H1 (cell line): Measurements from ENCODE around the gene SPPL3. TPM values are rescaled to one million over a fixed set of nuclear protein-coding genes. Genes with fewer than 3 reads are reported as not detected.

Source experiments
- CTCF ChIA-PET: fragments of 300-600 bp; sonication (Branson Sonifier 250); formaldehyde crosslinking; loops from one replicate; lab custom pipeline; 2021; ENCODE audit not compliant: partially characterized antibody; lab: Charles Lee
- POLR2A ChIA-PET: fragments of 300-600 bp; sonication (Branson Sonifier 250); formaldehyde crosslinking; loops from one replicate; lab custom pipeline; 2021; ENCODE audit warnings: inconsistent platforms; ENCODE audit not compliant: partially characterized antibody; lab: Charles Lee
- DNase-seq, 2 experiments: peaks; one replicate each; pipeline versions ENCODE4 v3.0.0 to v3.0.0-alpha.2; 2010 to 2022; ENCODE audit warnings: low spot score in 2 of 2, low read depth in 1 of 2, mixed read lengths in 1 of 2
- FAIRE-seq: peaks from 2 replicates; lab custom pipeline; 2011; peaks lifted over from hg19 to GRCh38; lab: Jason Lieb, UNC
- H2AFZ ChIP-seq: 2 replicates; pipeline ENCODE4 v1.8.1; 2012; ENCODE audit warnings: low read length, inconsistent platforms
- H2AK5ac ChIP-seq: 2 replicates; pipeline ENCODE4 v1.6.1; 2013; ENCODE audit warnings: low read depth, low read length
- H2BK120ac ChIP-seq: replicated peaks from 2 replicates; pipeline ENCODE3; 2013; ENCODE audit warnings: low read depth, low read length, inconsistent platforms
- H2BK12ac ChIP-seq: 2 replicates; pipeline ENCODE4 v1.6.1; 2013; ENCODE audit warnings: low read depth, low read length
- H2BK15ac ChIP-seq: 2 replicates; pipeline ENCODE4 v1.6.1; 2013; ENCODE audit warnings: low read length
- H2BK20ac ChIP-seq: 2 replicates; pipeline ENCODE4 v1.6.1; 2013; ENCODE audit warnings: low read length
- H2BK5ac ChIP-seq: 2 replicates; pipeline ENCODE4 v1.6.1; 2013; ENCODE audit warnings: low read depth, low read length
- H3K14ac ChIP-seq: 2 replicates; pipeline ENCODE4 v1.6.1; 2013; ENCODE audit warnings: inconsistent platforms; ENCODE audit not compliant: insufficient read length
- H3K18ac ChIP-seq: 2 replicates; pipeline ENCODE4 v1.6.1; 2013; ENCODE audit warnings: low read length; ENCODE audit errors: extremely low read depth
- H3K23ac ChIP-seq: 2 replicates; pipeline ENCODE4 v1.6.1; 2013; ENCODE audit warnings: inconsistent platforms; ENCODE audit not compliant: insufficient read length
- H3K23me2 ChIP-seq: 2 replicates; pipeline ENCODE4 v1.6.1; 2013; ENCODE audit warnings: low read depth, low read length
- H3K27ac ChIP-seq: 2 replicates; pipeline ENCODE4 v1.6.1; 2011; ENCODE audit warnings: low read depth, low read length, inconsistent platforms
- H3K27me3 ChIP-seq, 4 experiments: replicated peaks in 1 of 4; 1 replicate in 1 of 4; 2 replicates in 3 of 4; pipeline versions ENCODE4 v1.6.1 to v1.8.1; 2011 to 2013; ENCODE audit warnings: low read length in 3 of 4, mild to moderate bottlenecking in 3 of 4, inconsistent platforms in 2 of 4, mixed read lengths in 2 of 4, moderate library complexity in 1 of 4; ENCODE audit not compliant: control insufficient read depth in 3 of 4, insufficient read depth in 3 of 4; ENCODE audit errors: extremely low read depth in 1 of 4
- H3K36me3 ChIP-seq, 4 experiments: 2 replicates each; pipeline versions ENCODE4 v1.6.1 to v1.8.1; 2011 to 2013; ENCODE audit warnings: mild to moderate bottlenecking in 4 of 4, low read length in 3 of 4, moderate library complexity in 2 of 4, control low read depth in 1 of 4, inconsistent platforms in 1 of 4; ENCODE audit not compliant: insufficient read depth in 4 of 4, control insufficient read depth in 2 of 4
- H3K4ac ChIP-seq: replicated peaks from 2 replicates; pipeline ENCODE3; 2013; ENCODE audit warnings: low read length, low read depth, mixed read lengths, inconsistent platforms; ENCODE audit not compliant: insufficient read length
- H3K4me1 ChIP-seq, 4 experiments: replicated peaks in 1 of 4; 1 replicate in 1 of 4; 2 replicates in 3 of 4; pipeline versions ENCODE4 v1.6.1 to v1.8.1; 2011 to 2013; ENCODE audit warnings: low read length in 3 of 4, inconsistent platforms in 2 of 4, mixed read lengths in 1 of 4; ENCODE audit not compliant: insufficient read depth in 4 of 4, control insufficient read depth in 3 of 4
- H3K4me2 ChIP-seq, 2 experiments: 2 replicates each; pipeline versions ENCODE4 v1.6.1 to v1.8.1; 2011 to 2013; ENCODE audit warnings: low read depth in 2 of 2, low read length in 2 of 2, control low read depth in 1 of 2, inconsistent platforms in 1 of 2, mild to moderate bottlenecking in 1 of 2; ENCODE audit not compliant: insufficient read depth in 1 of 2
- H3K4me3 ChIP-seq, 4 experiments: fragments of 200-600, 300-600 bp in 1 of 4; sonication (generic), shearing (Covaris generic), sonication (Bioruptor Twin) in 1 of 4; 2 replicates each; pipeline versions ENCODE4 v1.5.1 to v1.8.1; 2011 to 2016; ENCODE audit warnings: low read length in 4 of 4, low read depth in 3 of 4, control low read depth in 2 of 4, inconsistent platforms in 2 of 4, mild to moderate bottlenecking in 2 of 4, mixed read lengths in 1 of 4, moderate library complexity in 1 of 4; ENCODE audit not compliant: insufficient read depth in 2 of 4; ENCODE audit errors: extremely low read depth in 1 of 4
- H3K56ac ChIP-seq: replicated peaks from 2 replicates; pipeline ENCODE3; 2013; ENCODE audit warnings: low read depth, mild to moderate bottlenecking, mixed read lengths, low read length, inconsistent platforms; ENCODE audit not compliant: insufficient read length
- H3K79me1 ChIP-seq: 2 replicates; pipeline ENCODE4 v1.6.1; 2013; ENCODE audit warnings: low read depth, low read length, control low read depth
- H3K79me2 ChIP-seq, 2 experiments: 2 replicates each; pipeline versions ENCODE4 v1.6.1 to v1.8.1; 2012 to 2013; ENCODE audit warnings: low read length in 2 of 2, mild to moderate bottlenecking in 2 of 2, inconsistent platforms in 1 of 2; ENCODE audit not compliant: insufficient read depth in 2 of 2, control insufficient read depth in 1 of 2
- H3K9ac ChIP-seq, 4 experiments: replicated peaks in 1 of 4; 1 replicate in 1 of 4; 2 replicates in 3 of 4; pipeline versions ENCODE4 v1.6.1 to v1.8.1; 2011 to 2013; ENCODE audit warnings: low read depth in 3 of 4, low read length in 3 of 4, control low read depth in 2 of 4, mild to moderate bottlenecking in 2 of 4, moderate library complexity in 2 of 4, inconsistent platforms in 1 of 4; ENCODE audit errors: extremely low read depth in 1 of 4
- H3K9me3 ChIP-seq, 2 experiments: 2 replicates each; pipeline versions ENCODE4 v1.6.1 to v1.8.1; 2012 to 2013; ENCODE audit warnings: mild to moderate bottlenecking in 2 of 2, moderate library complexity in 2 of 2, control low read depth in 1 of 2, inconsistent platforms in 1 of 2, low read depth in 1 of 2, low read length in 1 of 2, mixed read lengths in 1 of 2; ENCODE audit not compliant: insufficient read depth in 2 of 2
- H4K20me1 ChIP-seq, 2 experiments: replicated peaks in 1 of 2; 2 replicates each; pipeline versions ENCODE3 to v1.8.1; 2011 to 2013; ENCODE audit warnings: inconsistent platforms in 2 of 2, low read length in 2 of 2, mild to moderate bottlenecking in 1 of 2; ENCODE audit not compliant: insufficient read depth in 2 of 2, control insufficient read depth in 1 of 2
- H4K5ac ChIP-seq: 2 replicates; pipeline ENCODE4 v1.6.1; 2013; ENCODE audit warnings: low read length, low read depth, mixed read lengths, inconsistent platforms; ENCODE audit not compliant: insufficient read length
- H4K8ac ChIP-seq: 2 replicates; pipeline ENCODE4 v1.8.0; 2013; ENCODE audit warnings: mild to moderate bottlenecking, moderate library complexity, low read length, inconsistent platforms; ENCODE audit not compliant: insufficient read depth; ENCODE audit errors: extremely low read depth
- H4K91ac ChIP-seq: replicated peaks from 2 replicates; pipeline ENCODE3; 2013; ENCODE audit warnings: low read length, mixed read lengths, inconsistent platforms; ENCODE audit not compliant: insufficient read length
- BCL11A ChIP-seq, 2 experiments: IDR thresholded peaks; one replicate each; pipeline ENCODE4 v1.6.1; 2011; ENCODE audit warnings: low read depth in 2 of 2, low read length in 2 of 2, mild to moderate bottlenecking in 2 of 2
- CHD2 ChIP-seq: IDR thresholded peaks from 2 replicates; pipeline ENCODE4 v1.6.1; 2012; ENCODE audit warnings: low read length, improper control_type of control experiment
- EP300 ChIP-seq, 2 experiments: IDR thresholded peaks; 1 replicate in 1 of 2; 2 replicates in 1 of 2; pipeline ENCODE4 v1.6.1; 2011 to 2012; ENCODE audit warnings: low read depth in 2 of 2, low read length in 2 of 2, mild to moderate bottlenecking in 2 of 2, borderline replicate concordance in 1 of 2, inconsistent platforms in 1 of 2, moderate library complexity in 1 of 2
- HDAC2 ChIP-seq, 2 experiments: fragments of 300-600 bp in 1 of 2; sonication (generic) in 1 of 2; IDR thresholded peaks; 2 replicates each; pipeline ENCODE4 v1.6.1; 2011 to 2012; ENCODE audit warnings: low read depth in 2 of 2, low read length in 2 of 2, mild to moderate bottlenecking in 2 of 2, moderate library complexity in 2 of 2, borderline replicate concordance in 1 of 2, inconsistent platforms in 1 of 2
- MAX ChIP-seq: IDR thresholded peaks from 2 replicates; pipeline ENCODE4 v1.6.1; 2012; ENCODE audit warnings: inconsistent platforms
- PHF8 ChIP-seq: fragments of 200-600 bp; sonication (generic); conservative IDR thresholded peaks from 2 replicates; pipeline ENCODE4 v1.7.1; 2012; ENCODE audit warnings: low read depth, mild to moderate bottlenecking, inconsistent platforms, low read length, moderate library complexity
- POU5F1 ChIP-seq: IDR thresholded peaks from 2 replicates; pipeline ENCODE4 v1.6.1; 2011; ENCODE audit warnings: low read depth, mild to moderate bottlenecking, low read length, moderate library complexity
- SAP30 ChIP-seq: fragments of 300-600 bp; sonication (generic); IDR thresholded peaks from 2 replicates; pipeline ENCODE4 v1.7.1; 2012; ENCODE audit warnings: low read length, moderate library complexity, mild to moderate bottlenecking, inconsistent platforms; ENCODE audit not compliant: insufficient read depth, insufficient replicate concordance
- SP1 ChIP-seq: IDR thresholded peaks from 2 replicates; pipeline ENCODE4 v1.6.1; 2011; ENCODE audit warnings: low read depth, low read length
- SRF ChIP-seq: IDR thresholded peaks from 2 replicates; pipeline ENCODE4 v1.6.1; 2011; ENCODE audit warnings: mild to moderate bottlenecking, low read depth, low read length, moderate library complexity
- TEAD4 ChIP-seq: IDR thresholded peaks from 2 replicates; pipeline ENCODE4 v1.6.1; 2012; ENCODE audit warnings: low read depth, low read length, inconsistent platforms, mixed read lengths
- WGBS, 2 experiments: shearing (Covaris generic) in 1 of 2; methylation state at CpG; one replicate each; pipeline versions ENCODE4 v1.1.6 to v1.1.7; 2013 to 2015; ENCODE audit warnings: low lambda C conversion rate in 2 of 2, mixed read lengths in 2 of 2, inconsistent platforms in 1 of 2, low coverage in 1 of 2, missing lambda C conversion rate in 1 of 2; ENCODE audit not compliant: insufficient replicate concordance in 2 of 2, insufficient coverage in 1 of 2, insufficient read length in 1 of 2; ENCODE audit errors: extremely low coverage in 1 of 2, missing lambda C conversion rate in 1 of 2; 5-methylcytosine and 5-hydroxymethylcytosine counted together
- polyA plus RNA-seq, 7 experiments: library from polyadenylated mRNA; depleted of rRNA in 3 of 7; stranded (reverse) in 5 of 7; unstranded in 2 of 7; fragments of >200 nt in 5 of 7; fragments of 200-250 nt in 2 of 7; gene quantifications; 1 replicate in 5 of 7; 2 replicates in 1 of 7; 4 replicates in 1 of 7; pipeline versions ENCODE4 v1.2.1 to v1.2.3, GENCODE V29; 2011 to 2013; ENCODE audit warnings: missing spikeins in 2 of 7, mixed read lengths in 2 of 7
- total RNA-seq: library from RNA; stranded (reverse); fragmentation: NEBNext Ultra II Directional; extraction: Animal tissue kit (Norgen Biotek cat#: 25700); gene quantifications from 2 replicates; pipeline ENCODE4 v1.2.1, GENCODE V29; 2021

SPPL3 gene
- total and polyA plus RNA-seq, 2 of the 8 experiments (the other 6 are each of a cell fraction or from before 2014, with no cell fraction given) = 27.3 to 48.4 TPM

DNA sequence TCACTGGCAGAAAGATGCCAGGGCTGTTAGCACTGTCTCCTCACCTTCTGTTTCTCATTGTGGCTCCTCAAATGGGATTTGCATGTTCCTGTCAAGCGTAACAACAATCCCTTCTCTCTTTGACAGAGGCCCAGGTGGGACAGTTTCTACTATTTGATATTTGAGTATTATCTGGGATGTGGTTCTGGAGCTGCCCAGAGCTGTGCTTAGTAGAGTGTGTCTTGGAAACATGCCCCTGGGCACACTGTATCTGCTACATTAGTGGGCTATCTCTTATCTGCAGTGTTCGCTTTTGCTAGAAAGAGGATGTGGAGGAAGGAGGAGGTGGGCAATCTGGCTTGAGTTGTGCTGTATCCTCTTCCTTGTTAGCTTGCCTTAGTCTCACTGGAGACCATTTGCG lies 182.3 kb downstream of the SPPL3 start:
- FAIRE-seq (no peak), DNase-seq (no peak)
- H2BK20ac ChIP-seq = no peak overlapping the region
- H3K4me1 ChIP-seq = peaks cover 0 to 5% (median 4%) of the 10 kb centered on the region in 4 experiments; a peak in 4 of 7 replicates
- H3K27ac ChIP-seq = no peak overlapping the region
- H2BK120ac ChIP-seq = no peak overlapping the region
- no peak overlapping the region for H4K8ac ChIP-seq
- H4K20me1 ChIP-seq = peaks cover 0 to 8% of the 10 kb centered on the region in 2 experiments
- H3K14ac ChIP-seq = no peak overlapping the region
- no peak overlapping the region for H4K91ac ChIP-seq
- no peak overlapping the region for H2AK5ac ChIP-seq
- no peaks in the 10 kb centered on the region for H3K79me2 ChIP-seq
- no peak overlapping the region for H3K4me3 ChIP-seq
- no peak overlapping the region for H3K4me2 ChIP-seq
- no peak overlapping the region for H3K9ac ChIP-seq
- H3K23ac ChIP-seq = no peak overlapping the region
- no peak overlapping the region for H2BK12ac ChIP-seq
- WGBS, 2 experiments = 92% methylated on average over 3 of the region's 3 CpGs; no CpG with 5 or more reads in 1 of the 2 experiments
- H3K79me1 ChIP-seq = no peaks in the 10 kb centered on the region
- no peak overlapping the region for H3K4ac ChIP-seq
- H3K9me3 ChIP-seq = no peaks in the 10 kb centered on the region
- CTCF ChIA-PET = interaction anchor here (0.9 kb wide), 1 partner anchor 55 kb away, joined by 3 read pairs; no protein-coding TSS in a partner anchor
- peaks cover 29 to 59% (median 52%) of the 10 kb centered on the region in 4 experiments for H3K36me3 ChIP-seq
- H2AFZ ChIP-seq = no peak overlapping the region
- no peak overlapping the region for H2BK5ac ChIP-seq
- no peak overlapping the region for H4K5ac ChIP-seq
- H3K23me2 ChIP-seq = peaks cover 4% of the 10 kb centered on the region; the same call in 1 of the 2 replicates
- no peak overlapping the region for H3K18ac ChIP-seq
- POLR2A ChIA-PET = interaction anchor here (0.8 to 1.2 kb wide), 2 partner anchors 10 to 74 kb away, joined by 3 read pairs; no protein-coding TSS in a partner anchor
- H3K27me3 ChIP-seq = peaks cover 0 to 3% (median 1%) of the 10 kb centered on the region in 4 experiments; a peak in 3 of 7 replicates
- no peak overlapping the region for H3K56ac ChIP-seq
- no peak overlapping the region for H2BK15ac ChIP-seq
- TF ChIP-seq CHD2 (no peak), PHF8 (no peak), EP300 (IDR thresholded peaks at IDR 0.05; ENCODE audit: borderline replicate concordance in 1 of 2, low read depth in 2 of 2, low read length in 2 of 2) (no peak), SP1 (no peak), SAP30 (no peak), TEAD4 (no peak), MAX (no peak), POU5F1 (no peak), SRF (no peak), HDAC2 (IDR thresholded peaks at IDR 0.05; ENCODE audit: borderline replicate concordance in 1 of 2, low read depth in 2 of 2, low read length in 2 of 2) (no peak), BCL11A (IDR thresholded peaks at IDR 0.05; ENCODE audit: low read depth in 2 of 2, low read length in 2 of 2) (no peak)
